ENCODE measurements around the gene TMC1. TPM values are rescaled to one million over a fixed set of nuclear protein-coding genes. Genes with fewer than 3 reads are reported as not detected.
"Not testable (repeated sequence)": the region's sequence is repeated elsewhere in the genome, so short reads cannot be mapped to it uniquely, and the experiment has no call there.

TMC1 gene
- total RNA-seq (under 1 TPM in 5 of 10 donors, not detected in 5; 0.23 to 0.67 (median 0.44) TPM), polyA plus RNA-seq (under 1 TPM in 1 of 2 donors, not detected in 1; 0.01 TPM)
- long read RNA-seq, donor 1, partial matches to known transcripts = 0 of 1 reads
- long read RNA-seq, donor 1, other reads (novel, unspliced or antisense) = 1 of 1 reads
- long read RNA-seq, donor 2 = 0 reads
- long read RNA-seq, donor 3 = 0 reads

DNA sequence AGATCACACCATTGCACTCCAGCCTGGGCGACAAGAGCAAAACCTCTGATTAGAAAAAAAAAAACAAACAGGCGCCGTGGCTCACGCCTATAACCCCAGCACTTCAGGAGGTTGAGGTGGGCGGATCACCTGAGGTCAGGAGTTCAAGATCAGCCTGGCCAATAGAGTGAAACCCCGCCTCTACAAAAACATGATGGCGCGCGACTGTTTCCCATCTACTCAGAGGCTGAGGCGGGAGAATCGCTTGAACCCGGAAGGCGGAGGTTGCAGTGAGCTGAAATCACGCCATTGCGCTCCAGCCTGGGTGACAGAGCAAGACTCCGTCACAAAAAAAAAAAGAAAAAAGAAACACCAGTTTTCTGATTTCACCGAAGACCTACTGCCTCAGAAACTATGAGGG, at the start of gene TMC1:
Gene TMC1 (plus strand): TSS at position 193 of the 400 bp plus-strand sequence. CDS start 127,041 bp downstream, outside the sequence.
- not testable (repeated sequence) for H3K4me3 ChIP-seq, ATAC-seq, H3K27me3 ChIP-seq, H3K9me3 ChIP-seq, H3K27ac ChIP-seq, DNase-seq, H3K36me3 ChIP-seq
- peaks cover 0 to 25% (median 6%) of the 10 kb centered on the region in 9 donors for H3K4me1 ChIP-seq
- WGBS, 2 donors = 96 to 98% methylated on average over 17 of the region's 17 CpGs
- intact Hi-C loops (cut with DNase I) = loop anchor here in 3 of 10 donors (10.0 kb wide), 2 partner anchors 53 to 157 kb away; partner anchors contain the start of gene ZFAND5 (in 2 of the 3)

DNA sequence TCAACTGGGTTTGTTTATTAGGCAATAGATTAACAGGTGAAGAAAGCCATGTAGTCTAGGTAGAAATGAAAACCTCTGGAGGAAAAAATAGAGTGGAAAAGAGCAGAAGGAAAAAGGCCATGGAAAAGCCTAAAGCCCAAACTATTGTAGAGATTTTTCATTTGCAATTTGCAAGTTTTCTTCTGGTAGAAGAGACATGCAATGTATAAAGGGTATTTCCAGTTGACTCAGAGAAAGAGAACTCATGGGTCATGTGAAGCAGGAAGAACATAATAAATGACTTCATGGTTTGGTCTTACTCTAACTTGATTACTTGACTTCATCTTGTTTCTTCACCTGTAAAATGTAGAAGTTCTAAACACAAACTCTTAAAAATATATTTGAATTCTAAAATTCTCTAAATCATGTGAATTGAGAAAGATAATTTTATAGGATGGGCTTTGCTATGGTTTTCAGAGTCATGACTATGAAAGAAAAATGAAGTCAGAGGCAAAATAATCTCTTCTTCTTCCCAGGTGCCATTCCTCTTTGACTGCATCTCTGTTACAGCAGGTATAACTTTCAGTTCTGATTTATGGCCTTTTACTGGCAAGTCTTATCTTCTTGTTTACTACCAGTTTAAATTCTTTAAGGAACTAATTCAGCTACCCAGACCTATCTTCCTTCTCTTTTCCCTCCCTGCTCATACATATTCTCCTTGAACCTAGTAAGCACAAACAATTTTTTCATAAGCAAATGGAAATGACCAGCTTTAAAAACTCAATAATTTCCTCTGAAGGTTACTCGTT, 47.7 kb upstream of the TMC1 start:
- TF ChIP-seq, protein P1, sequence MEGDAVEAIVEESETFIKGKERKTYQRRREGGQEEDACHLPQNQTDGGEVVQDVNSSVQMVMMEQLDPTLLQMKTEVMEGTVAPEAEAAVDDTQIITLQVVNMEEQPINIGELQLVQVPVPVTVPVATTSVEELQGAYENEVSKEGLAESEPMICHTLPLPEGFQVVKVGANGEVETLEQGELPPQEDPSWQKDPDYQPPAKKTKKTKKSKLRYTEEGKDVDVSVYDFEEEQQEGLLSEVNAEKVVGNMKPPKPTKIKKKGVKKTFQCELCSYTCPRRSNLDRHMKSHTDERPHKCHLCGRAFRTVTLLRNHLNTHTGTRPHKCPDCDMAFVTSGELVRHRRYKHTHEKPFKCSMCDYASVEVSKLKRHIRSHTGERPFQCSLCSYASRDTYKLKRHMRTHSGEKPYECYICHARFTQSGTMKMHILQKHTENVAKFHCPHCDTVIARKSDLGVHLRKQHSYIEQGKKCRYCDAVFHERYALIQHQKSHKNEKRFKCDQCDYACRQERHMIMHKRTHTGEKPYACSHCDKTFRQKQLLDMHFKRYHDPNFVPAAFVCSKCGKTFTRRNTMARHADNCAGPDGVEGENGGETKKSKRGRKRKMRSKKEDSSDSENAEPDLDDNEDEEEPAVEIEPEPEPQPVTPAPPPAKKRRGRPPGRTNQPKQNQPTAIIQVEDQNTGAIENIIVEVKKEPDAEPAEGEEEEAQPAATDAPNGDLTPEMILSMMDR (IDR thresholded peaks at IDR 0.05) = no peak

DNA sequence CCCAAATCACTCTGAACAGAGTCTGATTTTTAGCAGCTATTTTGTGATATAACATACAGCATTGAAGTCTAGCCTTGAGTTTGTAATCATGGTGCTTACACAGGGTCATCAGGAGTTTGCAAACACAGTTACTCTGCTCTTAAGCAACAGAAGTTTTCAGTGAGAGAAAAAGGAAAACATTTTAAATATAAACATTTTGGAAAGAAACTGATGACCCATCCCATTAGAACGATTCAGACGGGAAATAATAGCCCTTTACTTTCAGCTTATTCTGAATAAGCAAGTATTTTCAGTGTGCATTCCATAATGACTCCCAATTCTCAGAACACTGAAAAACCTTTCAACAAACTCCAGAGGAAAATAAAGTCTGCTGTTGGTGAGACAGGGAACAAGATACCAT, 46.7 kb upstream of the TMC1 start:
- no peaks in the 10 kb centered on the region for H3K27me3 ChIP-seq
- TF ChIP-seq, protein P1 (IDR thresholded peaks at IDR 0.05) = no peak
- no peaks in the 10 kb centered on the region for H3K36me3 ChIP-seq
- intact Hi-C loops (cut with DNase I) = loop anchor here in 1 of 10 donors (5.0 kb wide), 2 partner anchors 43 to 103 kb away; no protein-coding TSS in a partner anchor
- no peak for ATAC-seq
- H3K4me1 ChIP-seq = peaks cover 0 to 30% (median 13%) of the 10 kb centered on the region in 9 donors
- H3K4me3 ChIP-seq = no peak overlapping the region
- H3K27ac ChIP-seq = no peak overlapping the region
- no peaks in the 10 kb centered on the region for H3K9me3 ChIP-seq
- DNase-seq = no peak
- WGBS, 2 donors = 75 to 77% methylated on average over 2 of the region's 2 CpGs

More for the DNA sequence above, 47.7 kb upstream of the TMC1 start:
- Histone ChIP-seq H3K4me3 (no peak overlapping the region), H3K4me1 (peaks cover 0 to 26% (median 13%) of the 10 kb centered on the region in 9 donors), H3K27me3 (no peaks in the 10 kb centered on the region), H3K27ac (no peak overlapping the region), H3K9me3 (no peaks in the 10 kb centered on the region), H3K36me3 (no peaks in the 10 kb centered on the region)
- DNase-seq (no peak), ATAC-seq (no peak)
- 58 to 73% methylated on average over 1 of the region's 1 CpG for WGBS, 2 donors
- intact Hi-C loops (cut with DNase I) = no loop called here

DNA sequence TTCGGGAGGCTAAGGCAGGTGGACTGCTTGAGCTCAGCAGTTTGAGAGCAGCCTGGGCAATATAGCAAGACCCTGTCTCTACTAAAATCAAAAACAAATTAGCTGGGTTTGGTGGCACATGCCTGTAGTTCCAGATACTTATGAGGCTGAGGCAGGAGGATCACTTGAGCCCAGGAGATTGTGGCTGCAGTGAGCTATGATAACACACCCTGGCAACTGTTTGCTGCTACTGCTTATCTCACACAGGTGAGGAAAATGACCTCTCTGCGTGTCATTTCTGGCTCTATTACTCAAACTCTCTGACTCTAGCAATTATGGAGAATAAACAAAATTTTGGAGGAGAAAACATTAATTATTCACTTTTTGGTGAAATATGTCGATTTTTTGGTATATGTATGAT, 45.3 kb upstream of the TMC1 start:
- no peak overlapping the region for H3K4me3 ChIP-seq
- H3K9me3 ChIP-seq = no peaks in the 10 kb centered on the region
- intact Hi-C loops (cut with DNase I) = loop anchor here in 1 of 10 donors (5.0 kb wide), 2 partner anchors 41 to 101 kb away; no protein-coding TSS in a partner anchor
- no peak overlapping the region for H3K27ac ChIP-seq
- H3K4me1 ChIP-seq = peaks cover 0 to 30% (median 13%) of the 10 kb centered on the region in 9 donors
- no peak for ATAC-seq
- no peak for DNase-seq
- H3K27me3 ChIP-seq = no peaks in the 10 kb centered on the region
- TF ChIP-seq, protein P1 (IDR thresholded peaks at IDR 0.05) = no peak
- H3K36me3 ChIP-seq = no peaks in the 10 kb centered on the region
- WGBS, 2 donors = 87% methylated on average over 3 of the region's 3 CpGs
